ENCODE results near the gene NFKB2. TPM values are rescaled to one million over a fixed set of nuclear protein-coding genes. Genes with fewer than 3 reads are reported as not detected.
A peak's percentile ranks its signal among the peaks of the same experiment; 100 is the strongest.

Gene NFKB2
- total RNA-seq, 1 donor = 50.4 TPM

DNA sequence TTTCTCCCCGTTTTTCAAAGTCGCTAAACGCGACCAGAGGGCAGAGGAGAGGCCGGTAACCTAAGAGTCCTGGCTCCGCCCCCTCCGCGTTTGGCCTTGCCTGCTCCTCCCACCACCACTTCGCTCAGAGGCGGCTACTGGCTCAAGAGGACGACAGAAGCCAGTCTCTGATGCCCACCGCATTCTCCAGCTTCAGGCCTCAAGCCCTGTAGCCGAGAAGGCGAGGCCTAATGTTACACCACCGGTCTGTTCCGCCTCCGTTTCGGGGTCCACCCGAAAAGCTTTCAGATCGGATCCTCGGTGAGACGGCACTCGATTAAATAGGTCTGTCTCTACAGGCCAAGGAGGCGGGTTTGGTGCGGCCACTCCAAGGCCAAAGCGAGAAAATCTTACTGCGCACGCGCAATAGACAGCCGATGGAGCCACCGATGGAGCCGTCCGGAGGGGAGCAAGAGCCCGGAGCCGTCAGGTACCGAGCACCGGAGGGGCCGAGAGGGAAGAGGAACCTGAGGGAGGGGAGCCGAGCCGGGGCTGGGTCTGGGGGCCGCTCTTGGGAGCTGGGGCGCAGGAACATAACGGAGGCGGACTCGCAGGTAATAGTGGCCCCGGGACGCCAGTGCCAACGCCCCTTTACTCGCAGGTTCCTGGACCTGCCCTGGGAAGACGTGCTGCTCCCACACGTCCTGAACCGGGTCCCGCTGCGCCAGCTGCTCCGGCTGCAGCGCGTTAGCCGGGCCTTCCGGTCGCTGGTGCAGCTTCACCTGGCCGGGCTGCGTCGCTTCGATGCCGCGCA is 25.4 kb downstream of the NFKB2 start, which contains the start of gene FBXL15:
Gene FBXL15, plus strand, starts transcription at position 123 of the 793 bp plus-strand sequence. Its CDS starts 294 bp downstream, at position 417.
- DNase-seq (ENCODE audit: low read depth in 2 of 3, low spot score in 2 of 3) = peak; percentile 82 to 99 (median 97)

DNA sequence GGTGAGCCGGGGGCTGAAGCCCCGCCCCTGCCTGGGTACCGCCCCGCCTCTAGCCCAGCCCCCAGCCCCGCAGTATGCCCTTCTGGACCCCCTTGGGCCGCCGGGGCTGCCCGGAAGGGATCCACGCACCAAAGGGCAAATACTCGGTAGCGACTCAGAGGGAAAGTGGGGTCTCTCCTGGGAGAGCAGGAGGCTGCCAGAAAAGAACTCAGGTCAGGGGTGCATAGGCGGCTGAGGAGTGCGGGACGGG is 25.9 kb downstream of the NFKB2 start:
- no peak for DNase-seq (ENCODE audit: low read depth in 2 of 3, low spot score in 2 of 3)

DNA sequence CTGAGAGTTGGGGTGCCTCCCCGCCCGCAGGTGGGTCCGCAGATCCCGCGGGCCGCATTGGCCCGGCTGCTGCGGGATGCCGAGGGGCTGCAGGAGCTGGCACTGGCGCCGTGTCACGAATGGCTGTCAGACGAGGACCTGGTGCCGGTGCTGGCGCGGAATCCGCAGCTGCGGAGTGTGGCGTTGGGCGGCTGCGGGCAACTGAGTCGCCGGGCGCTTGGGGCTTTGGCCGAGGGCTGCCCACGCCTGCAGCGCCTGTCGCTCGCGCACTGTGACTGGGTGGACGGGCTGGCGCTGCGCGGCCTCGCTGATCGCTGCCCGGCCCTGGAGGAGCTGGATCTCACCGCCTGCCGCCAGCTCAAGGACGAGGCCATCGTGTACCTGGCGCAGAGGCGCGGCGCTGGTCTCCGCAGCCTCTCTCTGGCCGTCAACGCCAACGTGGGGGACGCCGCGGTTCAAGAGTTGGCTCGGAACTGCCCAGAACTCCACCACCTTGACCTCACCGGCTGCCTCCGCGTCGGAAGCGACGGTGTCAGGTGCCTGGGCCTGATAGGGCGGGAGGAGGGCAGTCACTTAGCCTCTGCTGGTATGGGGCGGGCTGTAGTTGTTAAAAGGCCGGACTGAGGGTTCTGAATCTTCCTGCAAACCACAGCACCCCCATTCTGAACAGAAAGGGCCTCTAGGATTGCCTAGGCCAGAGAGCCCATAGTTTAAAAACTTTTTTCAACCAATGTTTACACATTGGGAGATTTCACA is 26.4 kb downstream of the NFKB2 start:
- DNase-seq (ENCODE audit: low read depth in 2 of 3, low spot score in 2 of 3) = no peak

DNA sequence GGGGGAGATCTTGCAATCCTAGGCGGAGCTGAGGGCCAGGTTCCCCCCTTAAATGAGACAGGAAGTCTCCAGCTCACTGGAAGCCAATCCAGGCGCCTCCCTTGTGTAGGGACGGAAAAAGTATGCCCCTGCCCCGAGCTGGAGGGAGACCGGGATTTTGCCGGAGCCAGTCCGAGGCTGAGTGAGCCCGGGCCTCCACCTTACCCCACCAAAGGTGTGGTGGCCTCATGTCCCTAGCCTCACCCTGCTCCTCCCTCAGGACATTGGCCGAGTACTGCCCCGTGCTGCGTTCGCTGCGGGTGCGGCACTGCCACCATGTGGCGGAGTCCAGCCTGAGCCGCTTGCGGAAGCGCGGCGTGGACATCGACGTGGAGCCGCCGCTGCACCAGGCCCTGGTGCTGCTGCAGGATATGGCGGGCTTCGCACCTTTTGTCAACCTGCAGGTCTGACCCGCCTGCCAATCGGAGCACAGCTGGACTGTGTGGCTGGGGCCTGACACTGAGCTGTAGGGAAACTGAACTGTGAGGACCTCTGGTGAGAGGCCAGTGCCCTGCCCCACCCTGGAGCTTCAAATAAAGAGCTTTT is 27.1 kb downstream of the NFKB2 start:
- peak in 2 of 3 donors; percentile 56 to 67 for DNase-seq (ENCODE audit: low read depth in 2 of 3, low spot score in 2 of 3)

DNA sequence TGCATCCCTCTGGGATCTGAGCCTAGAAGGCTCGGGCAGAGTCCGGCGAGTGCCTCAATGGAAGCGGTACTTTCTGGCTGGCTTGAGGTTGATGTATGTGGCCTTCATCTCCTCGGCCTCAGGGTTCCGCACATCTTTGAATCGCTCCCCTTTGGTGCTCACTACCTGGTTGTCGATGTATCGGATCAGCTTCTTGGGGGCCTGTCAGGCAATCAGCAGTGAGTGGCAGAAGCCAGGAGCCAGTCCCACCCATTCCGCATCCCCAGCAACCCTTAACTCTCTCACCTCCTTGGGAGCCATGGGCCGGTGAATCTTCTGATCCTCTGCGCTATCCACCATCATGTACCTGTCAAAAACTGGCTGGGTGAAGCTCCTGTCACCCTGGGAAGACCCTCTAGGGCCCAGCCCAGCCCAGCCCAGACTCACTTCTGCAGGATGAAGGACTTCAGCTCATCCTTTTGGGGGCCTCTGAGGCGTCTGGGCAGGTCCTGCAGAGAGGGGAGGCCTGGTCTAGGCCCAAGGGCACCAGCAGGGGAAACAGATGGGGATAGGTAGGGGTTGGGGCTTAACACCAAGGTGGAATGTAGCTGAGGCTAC is 28.0 kb downstream of the NFKB2 start:
- no peak for DNase-seq (ENCODE audit: low read depth in 2 of 3, low spot score in 2 of 3)

DNA sequence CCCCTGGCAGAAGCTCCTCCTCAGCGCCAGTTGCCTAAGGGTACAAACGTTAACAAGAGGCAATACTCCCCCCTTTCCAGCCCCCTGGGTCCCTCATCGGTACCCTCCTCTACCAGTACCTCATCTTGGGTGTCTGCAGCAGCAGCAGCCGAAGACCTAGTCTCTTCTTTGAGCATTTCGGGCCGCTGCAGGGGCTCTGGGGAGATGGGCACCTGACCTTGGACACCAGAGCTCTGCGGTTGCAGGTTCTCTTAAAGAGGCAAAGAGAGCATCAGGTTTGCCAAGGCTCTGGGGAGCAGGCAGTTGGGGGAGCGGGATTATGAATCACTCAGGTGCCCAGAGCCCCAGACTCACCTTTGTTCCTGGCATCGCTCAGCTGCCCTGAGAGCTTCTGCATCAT is 28.6 kb downstream of the NFKB2 start:
- DNase-seq (ENCODE audit: low read depth in 2 of 3, low spot score in 2 of 3) = no peak

DNA sequence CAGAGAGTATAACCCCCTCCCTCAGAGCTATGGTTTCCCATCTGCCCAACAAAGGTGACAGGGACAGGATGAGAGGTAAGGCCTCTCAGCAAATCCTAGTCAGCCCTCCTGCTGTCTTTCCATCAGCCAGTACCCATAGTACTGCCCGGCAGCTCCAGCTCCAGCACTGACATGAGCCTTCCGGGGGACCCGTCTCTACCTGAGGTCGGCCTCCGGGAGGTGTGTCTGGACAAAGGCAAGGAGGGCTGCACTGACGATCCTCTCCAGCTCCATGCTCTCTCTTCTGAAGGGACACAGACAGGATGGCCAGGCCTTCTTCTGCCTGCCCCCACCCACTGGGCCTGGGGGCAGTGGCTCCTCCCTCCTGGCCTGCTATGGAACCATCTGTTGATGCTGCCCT is 29.4 kb downstream of the NFKB2 start:
- no peak for DNase-seq (ENCODE audit: low read depth in 2 of 3, low spot score in 2 of 3)

DNA sequence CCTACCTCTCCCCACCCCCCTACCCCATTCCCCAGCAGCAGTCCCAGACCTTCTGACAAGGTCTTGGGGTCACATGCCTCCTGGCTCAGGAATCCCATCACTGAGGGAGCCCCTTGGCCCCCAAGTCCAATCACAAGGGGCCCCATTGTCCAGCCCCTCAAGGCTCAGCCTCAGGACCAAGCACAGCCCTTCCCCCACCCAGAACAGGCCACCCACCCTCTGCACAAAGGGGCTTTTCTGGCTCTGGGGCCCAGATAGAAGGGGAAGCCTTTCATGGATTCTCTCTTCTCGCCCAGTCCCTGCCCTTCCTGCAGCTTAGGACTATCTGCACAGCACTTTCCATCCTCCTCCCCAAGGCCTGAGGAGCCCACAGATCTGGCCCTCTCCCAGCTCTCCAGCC is 29.9 kb downstream of the NFKB2 start:
- no peak for DNase-seq (ENCODE audit: low read depth in 2 of 3, low spot score in 2 of 3)

DNA sequence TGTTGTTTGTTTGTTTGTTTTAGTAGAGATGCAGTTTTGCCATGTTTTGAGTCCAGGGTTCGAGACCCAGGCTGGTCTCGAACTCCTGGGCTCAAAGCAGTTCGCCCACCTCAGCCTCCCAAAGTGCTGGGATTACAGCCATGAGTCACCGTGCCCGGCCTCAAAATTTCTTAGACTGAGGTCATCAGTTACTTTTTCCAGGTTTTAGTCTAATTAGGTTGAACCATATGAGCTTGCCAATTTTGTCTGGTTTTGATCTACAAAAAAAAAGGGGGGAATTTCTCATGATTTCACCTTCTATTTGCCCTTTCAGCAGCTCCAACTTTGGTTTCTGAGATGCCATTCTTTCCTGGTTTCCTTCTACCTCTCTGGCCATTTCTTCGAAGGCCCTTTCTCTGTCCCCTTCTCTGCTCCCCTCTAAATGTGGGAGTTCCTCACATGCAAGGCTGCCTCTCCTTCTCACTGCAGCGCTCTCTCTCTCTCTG is 31.3 kb downstream of the NFKB2 start:
- DNase-seq (ENCODE audit: low read depth in 2 of 3, low spot score in 2 of 3) = no peak

DNA sequence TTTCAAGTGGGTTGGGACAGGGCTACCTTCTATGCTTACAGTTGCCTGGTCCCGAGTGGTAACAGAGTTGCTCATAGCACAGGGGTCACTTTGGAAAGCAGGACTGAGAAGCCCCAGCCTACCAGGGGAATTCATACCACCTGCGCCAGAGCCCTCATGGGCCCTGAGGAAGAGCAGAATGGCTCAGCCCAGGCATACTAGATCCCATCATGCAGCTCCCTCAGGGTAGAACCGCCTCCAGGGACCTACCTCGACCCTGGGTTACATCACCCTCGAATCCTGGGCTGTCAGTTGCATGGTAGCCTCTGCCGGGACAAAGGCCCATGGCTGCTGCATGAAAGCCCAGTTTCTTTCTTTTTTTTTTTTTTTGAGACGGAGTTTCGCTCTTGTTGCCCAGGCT is 34.0 kb downstream of the NFKB2 start:
- no peak for DNase-seq (ENCODE audit: low read depth in 2 of 3, low spot score in 2 of 3)

DNA sequence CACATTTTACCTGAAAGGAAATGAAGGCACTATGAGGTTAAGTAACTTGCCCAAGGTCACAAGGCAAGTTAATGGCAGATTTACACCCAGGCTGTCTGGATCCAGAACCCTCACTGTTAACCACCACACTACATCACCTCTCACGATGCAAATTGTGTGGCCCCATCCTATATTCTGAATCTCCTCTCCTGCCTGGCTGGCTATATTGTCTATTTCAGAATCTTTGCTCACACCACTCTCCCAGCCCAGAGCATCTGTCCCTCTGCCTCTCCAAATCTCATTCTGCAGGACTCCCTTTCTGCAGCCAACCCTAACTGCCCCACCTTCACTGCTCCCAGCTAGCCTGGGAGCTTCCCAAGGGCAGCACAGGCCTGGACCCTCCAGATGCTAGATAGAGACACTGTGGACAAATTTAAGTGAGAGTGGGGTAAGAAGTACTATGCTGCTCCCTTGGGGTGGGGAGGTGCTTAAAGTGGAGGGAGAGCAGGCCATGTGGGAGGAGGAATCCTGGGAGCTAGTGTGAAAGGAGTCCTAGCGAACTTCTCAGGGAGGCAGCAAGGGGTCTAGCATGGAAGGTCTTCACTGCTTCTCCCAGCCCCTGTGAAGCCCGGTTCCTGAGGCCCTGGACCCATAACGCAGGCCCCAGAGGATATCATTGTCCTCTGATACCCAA is 36.1 kb downstream of the NFKB2 start:
- no peak for DNase-seq (ENCODE audit: low read depth in 2 of 3, low spot score in 2 of 3)

DNA sequence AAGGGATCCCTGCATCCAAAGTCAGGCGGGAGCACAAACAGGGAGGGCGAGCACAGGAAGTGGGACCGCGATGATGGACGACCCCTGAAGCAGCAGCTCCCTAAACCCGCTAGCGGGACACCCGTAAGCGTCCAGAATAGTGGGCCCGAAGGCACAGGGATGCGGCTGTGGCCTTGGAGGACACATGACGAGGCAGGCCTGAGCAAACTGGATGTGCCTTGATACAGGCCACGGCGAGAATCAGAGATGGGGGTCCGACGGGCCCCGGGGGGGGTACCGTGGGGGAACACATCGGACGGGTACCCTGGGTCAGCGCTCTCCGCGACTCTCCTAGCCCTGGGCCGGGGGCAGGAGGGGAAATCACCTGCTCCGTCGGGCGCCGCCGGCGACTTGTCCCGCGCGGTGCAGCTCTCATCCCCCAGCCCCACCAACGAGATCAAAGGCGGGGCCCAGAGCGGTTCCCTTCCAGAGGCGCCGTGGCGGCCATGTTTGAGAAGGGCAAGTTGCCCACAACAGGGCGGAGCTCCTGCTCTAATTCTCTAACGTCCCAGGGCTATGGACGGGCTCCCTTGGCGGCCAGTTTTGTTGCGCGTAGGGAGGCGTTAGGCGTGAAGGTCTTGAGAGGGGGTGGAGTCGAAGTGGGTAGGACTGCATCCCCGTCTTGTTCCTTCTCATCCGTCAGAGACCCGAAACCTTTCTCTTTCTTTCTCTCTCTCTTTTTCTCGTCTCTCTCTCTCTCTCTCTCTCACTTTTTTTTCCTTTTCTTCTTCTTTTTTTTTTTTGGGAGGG is 36.9 kb downstream of the NFKB2 start, which contains the start of gene CUEDC2:
Gene CUEDC2, minus strand, starts transcription at position 413 of the 789 bp plus-strand sequence. CDS start 7,386 bp downstream, outside the sequence.
- DNase-seq (ENCODE audit: low read depth in 2 of 3, low spot score in 2 of 3) = peak; percentile 83 to 98 (median 96)

DNA sequence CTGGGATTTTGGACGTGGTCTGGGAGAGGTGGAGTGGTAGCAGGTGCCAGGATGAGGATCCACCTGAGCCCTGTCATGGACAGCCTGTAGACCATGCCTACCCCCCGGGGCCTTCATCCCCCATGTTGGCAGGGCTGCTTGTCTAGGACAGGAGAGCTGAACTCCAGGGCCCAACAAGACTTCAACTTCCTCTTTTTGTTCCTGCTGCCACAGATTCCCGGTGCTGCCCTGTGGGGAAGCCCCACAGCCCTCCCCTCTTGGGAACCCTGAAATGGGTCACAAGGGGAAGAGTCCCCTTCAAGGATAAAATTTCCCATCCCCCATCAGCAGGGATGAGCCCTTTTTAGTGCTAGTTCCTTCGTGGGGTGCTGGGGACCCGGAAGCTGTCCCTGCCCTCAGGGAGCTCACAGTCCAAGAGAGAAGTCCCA is 38.1 kb downstream of the NFKB2 start:
- DNase-seq (ENCODE audit: low read depth in 2 of 3, low spot score in 2 of 3) = peak in 1 of 3 donors; percentile 60

DNA sequence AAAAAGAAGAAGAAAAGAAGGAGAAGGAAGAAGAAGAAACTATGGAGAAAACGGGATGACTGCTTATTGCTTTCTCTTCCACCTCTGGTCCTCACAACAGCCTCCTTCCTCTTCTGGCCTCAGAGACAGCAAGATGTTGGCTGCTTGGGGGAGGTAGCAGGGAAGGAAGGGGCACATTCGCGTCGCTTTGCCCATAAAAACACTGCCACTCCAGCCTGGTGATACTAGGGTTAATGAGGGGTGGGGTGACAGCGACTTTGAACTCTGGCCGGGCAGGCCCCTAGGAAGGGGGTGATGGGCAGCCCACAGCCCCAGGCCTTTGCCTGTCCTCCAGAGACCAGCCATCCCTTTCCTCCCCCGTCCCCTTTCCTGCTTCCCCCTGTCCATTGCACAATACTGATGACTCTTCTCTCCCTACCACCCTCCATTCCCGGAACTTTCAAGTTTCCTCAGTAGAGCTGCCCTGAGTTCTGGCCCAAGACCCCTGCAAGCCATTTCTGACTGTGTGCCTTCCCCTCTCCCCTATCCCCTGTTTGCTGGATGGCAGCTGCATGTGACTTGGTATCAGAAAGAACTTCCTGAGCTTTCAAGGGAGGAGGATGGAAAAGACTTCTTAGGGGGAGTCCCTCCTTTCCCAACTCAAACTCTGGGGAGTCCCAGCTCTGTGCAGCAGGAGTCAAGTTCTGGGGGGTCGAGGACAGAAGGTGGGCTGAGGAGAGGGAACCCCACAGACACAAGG is 39.1 kb downstream of the NFKB2 start:
- no peak for DNase-seq (ENCODE audit: low read depth in 2 of 3, low spot score in 2 of 3)

DNA sequence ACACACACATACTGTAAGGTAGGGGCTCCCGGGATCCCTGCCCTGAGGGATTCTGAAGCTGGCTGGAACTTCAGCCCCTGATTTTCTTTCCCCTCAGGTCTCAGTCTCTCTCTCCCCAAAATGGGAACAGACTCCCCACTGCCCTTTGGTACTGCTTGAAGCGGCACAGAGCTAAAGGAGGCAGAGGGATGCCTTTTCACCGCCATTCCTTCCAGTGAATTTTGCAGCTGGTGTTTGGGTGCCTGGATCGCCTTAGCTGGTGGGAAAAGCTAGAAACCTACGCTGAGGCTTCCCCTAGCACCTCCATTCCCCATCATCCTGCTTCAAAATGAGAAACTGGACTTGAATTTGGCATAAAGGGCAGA is 39.6 kb downstream of the NFKB2 start:
- DNase-seq (ENCODE audit: low read depth in 2 of 3, low spot score in 2 of 3) = no peak

DNA sequence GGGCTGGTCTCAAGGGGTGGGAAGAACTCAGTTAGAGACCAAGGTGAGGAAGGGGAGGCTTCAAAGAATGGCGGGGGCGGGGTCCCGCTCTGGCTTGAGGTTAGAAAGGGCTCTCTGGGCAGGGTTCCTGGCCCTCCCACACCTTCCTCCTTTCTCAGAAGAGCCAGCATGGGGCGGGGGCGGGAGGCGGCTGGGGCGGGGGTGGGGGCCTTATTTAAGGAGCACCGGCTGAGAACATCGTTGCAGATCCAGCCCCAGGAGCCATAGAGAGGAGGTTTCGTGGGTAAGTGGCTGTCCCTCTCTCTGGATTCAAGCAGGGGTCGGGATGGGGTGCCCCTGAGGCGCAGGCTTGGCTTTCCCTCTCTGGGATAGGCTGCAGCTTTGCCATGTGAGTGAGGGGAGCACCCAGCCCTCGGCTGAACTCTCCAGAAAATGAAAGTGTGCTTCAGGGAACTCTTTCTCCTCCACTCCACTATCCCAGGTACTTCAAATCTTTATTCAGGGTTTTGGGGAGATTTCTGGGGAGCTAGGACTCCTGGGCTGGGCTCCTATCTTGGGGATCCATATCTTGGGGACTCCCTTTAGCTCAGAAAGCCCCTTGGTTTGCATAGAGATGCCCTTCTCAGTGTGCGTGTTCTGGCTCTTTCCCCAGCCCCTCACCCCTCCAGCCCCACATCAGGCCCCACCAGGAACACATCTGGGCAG is 40.2 kb downstream of the NFKB2 start:
- peak in 2 of 3 donors; percentile 53 to 56 for DNase-seq (ENCODE audit: low read depth in 2 of 3, low spot score in 2 of 3)

DNA sequence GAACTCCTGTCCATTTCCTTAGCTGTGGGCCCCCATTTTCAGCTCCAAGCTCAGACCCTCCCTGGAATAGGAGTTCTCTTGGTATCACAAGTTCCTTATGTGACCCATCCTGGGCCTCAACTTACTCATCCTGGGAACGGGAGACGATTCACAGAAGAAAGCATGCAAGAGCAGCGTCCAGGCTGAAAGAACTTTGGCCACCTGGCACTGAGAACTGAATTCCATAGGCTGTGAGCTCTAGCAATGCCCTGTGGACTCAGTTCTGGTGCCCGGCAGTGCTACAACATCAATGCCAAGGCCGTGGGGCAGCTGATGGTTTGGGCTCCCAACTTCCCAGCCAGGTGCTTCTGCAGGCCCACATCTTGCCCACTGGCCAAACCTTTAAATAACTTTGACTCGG is 40.8 kb downstream of the NFKB2 start:
- DNase-seq (ENCODE audit: low read depth in 2 of 3, low spot score in 2 of 3) = no peak

DNA sequence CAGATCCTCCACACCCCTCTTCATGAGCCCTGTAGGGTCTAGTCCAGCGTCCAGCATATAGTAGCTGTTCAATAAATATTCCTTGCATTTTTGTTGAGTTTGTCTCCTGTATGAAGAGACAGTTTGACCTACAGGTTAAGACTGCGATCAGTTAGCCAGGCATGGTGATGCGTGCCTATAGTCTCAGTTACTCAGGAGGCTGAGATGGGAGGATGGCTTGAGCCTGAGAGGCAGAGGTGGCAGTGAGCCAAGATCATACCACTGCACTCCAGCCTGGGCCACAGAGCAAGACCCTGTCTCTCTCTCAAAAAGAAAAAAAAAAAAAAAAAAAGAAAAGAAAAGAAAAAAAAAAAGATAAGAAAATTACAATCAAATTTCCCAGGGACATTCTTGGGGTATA is 42.0 kb downstream of the NFKB2 start:
- no peak for DNase-seq (ENCODE audit: low read depth in 2 of 3, low spot score in 2 of 3)

DNA sequence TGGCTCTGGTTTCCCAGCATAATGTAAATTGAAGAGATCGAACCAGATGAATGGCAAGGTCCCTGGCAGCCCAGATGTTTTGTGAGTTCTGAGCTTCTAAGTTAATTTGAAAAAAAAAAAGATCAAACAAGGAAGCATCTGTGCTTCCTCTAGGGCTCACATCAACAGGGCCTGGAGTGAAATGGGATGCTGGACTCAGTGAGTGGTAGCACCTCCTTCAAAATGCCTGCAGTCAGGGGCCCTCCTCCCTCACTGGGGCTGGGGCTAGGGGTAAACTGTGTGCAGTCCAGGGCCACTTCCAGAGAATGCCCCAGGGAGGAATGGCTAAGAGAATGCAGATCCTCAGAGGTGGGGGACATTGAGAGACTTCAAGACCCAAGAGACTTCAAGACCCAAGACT is 42.9 kb downstream of the NFKB2 start:
- peak in 1 of 3 donors; percentile 52 for DNase-seq (ENCODE audit: low read depth in 2 of 3, low spot score in 2 of 3)

Data from hematopoietic multipotent progenitor cell (in vitro differentiated cells).